Activated CD8-positive, alpha-beta T cell treated with anti-CD3 and anti-CD28 coated beads for 36 hours (primary cell): ENCODE results near the gene ST6GALNAC4. TPM values are rescaled to one million over a fixed set of nuclear protein-coding genes. Genes with fewer than 3 reads are reported as not detected.

Experiments
- ATAC-seq: fragments of 200-7000 bp; cut with Tn5 transposase; one replicate; pipeline ENCODE4 v1.10.0; 2021; ENCODE audit warnings: mild to moderate bottlenecking, moderate library complexity
- CTCF ChIA-PET: fragments of 350-600 bp; sonication (Branson Sonifier 250); formaldehyde crosslinking; loops from one replicate; lab custom pipeline; 2021; ENCODE audit warnings: antibody characterized with exemption; lab: Charles Lee
- POLR2A ChIA-PET: fragments of 350-600 bp; sonication (Branson Sonifier 250); formaldehyde crosslinking; loops from one replicate; lab custom pipeline; 2021; ENCODE audit warnings: antibody characterized with exemption; lab: Charles Lee
- DNase-seq: peaks from one replicate; pipeline ENCODE4 v3.0.0-alpha.2; 2020
- H3K27ac Mint-ChIP-seq: one replicate; pipeline ENCODE4 v1.8.0; 2021; ENCODE audit warnings: mild to moderate bottlenecking, mixed read lengths
- H3K27me3 Mint-ChIP-seq: one replicate; pipeline ENCODE4 v1.8.0; 2021; ENCODE audit warnings: mixed read lengths
- H3K36me3 Mint-ChIP-seq: one replicate; pipeline ENCODE4 v1.8.0; 2021; ENCODE audit warnings: low read depth, mixed read lengths
- H3K4me1 Mint-ChIP-seq: one replicate; pipeline ENCODE4 v1.8.0; 2021; ENCODE audit warnings: low read depth, mixed read lengths
- H3K4me3 Mint-ChIP-seq: one replicate; pipeline ENCODE4 v1.8.0; 2021; ENCODE audit warnings: mild to moderate bottlenecking, moderate library complexity, mixed read lengths
- H3K9me3 Mint-ChIP-seq: one replicate; pipeline ENCODE4 v1.8.0; 2021; ENCODE audit warnings: mixed read lengths
- CTCF ChIP-seq: fragments of 200-600 bp; IDR thresholded peaks from one replicate; pipeline ENCODE4 v1.8.0; 2022; ENCODE audit warnings: antibody characterized with exemption, mild to moderate bottlenecking
- intact Hi-C: fragments of 100-400 bp; cut with micrococcal nuclease; formaldehyde crosslinking; loops from one replicate; pipeline ENCODE4 v1.10.0; 2022
- total RNA-seq, 2 experiments: library from RNA; stranded (reverse); gene quantifications; one replicate each; pipeline ENCODE4 v1.2.3, GENCODE V29; 2021

ST6GALNAC4 gene
- 10 to 100 TPM; 34.3 to 34.9 TPM for total RNA-seq

- ChIA-PET POLR2A (interaction anchor here (0.5 to 5.7 kb wide), 13 partner anchors 9 to 466 kb away, joined by 3 to 57 read pairs (median 5); partner anchors contain the start of genes CDK9, DPM2, RPL12 and SH2D3C), CTCF (interaction anchor here (0.6 to 4.7 kb wide), 19 partner anchors 10 to 182 kb away, joined by 3 to 23 read pairs (median 4); partner anchors contain the start of gene TOR2A)
- no peaks in the 10 kb centered on the region for H3K27me3 Mint-ChIP-seq
- peaks cover 19% of the 10 kb centered on the region for H3K36me3 Mint-ChIP-seq
- intact Hi-C loops = loop anchor here (5.0 kb wide), 1 partner anchor 135 kb away; no protein-coding TSS in a partner anchor
- peak; percentile 96 for ATAC-seq
- peaks cover 53% of the 10 kb centered on the region for H3K4me1 Mint-ChIP-seq
- H3K4me3 Mint-ChIP-seq = peak within 1 kb of the TSS; percentile 87
- TF ChIP-seq CTCF = no peak
- H3K27ac Mint-ChIP-seq = peak within 1 kb of the TSS; percentile 93
- DNase-seq = peak; percentile 97
- H3K9me3 Mint-ChIP-seq = no peaks in the 10 kb centered on the region
These were observed at the start of gene ST6GALNAC4 for GRCh38 chr9:127916720-127917581. ST6GALNAC4 (minus strand) TSS chr9:127917041; CDS start chr9:127916419, 622 bp downstream.

GRCh38 chr9:127965953-127966352 is 49.1 kb upstream of the ST6GALNAC4 start:
- H3K9me3 Mint-ChIP-seq = no peaks in the 10 kb centered on the region
- ChIA-PET POLR2A (interaction anchor here (22.5 to 25.2 kb wide), 2 partner anchors 5 to 10 kb away, joined by 408 read pairs; partner anchors contain the start of gene EEIG1), CTCF (interaction anchor here (0.8 to 30.0 kb wide), 4 partner anchors 11 to 127 kb away, joined by 3 to 631 read pairs (median 172); partner anchors contain the start of gene EEIG1)
- H3K4me1 Mint-ChIP-seq = peaks cover 97% of the 10 kb centered on the region
- peak overlapping the region; percentile 99 for H3K27ac Mint-ChIP-seq
- intact Hi-C loops = no loop called here
- H3K27me3 Mint-ChIP-seq = no peaks in the 10 kb centered on the region
- DNase-seq (no peak), ATAC-seq (no peak)
- TF ChIP-seq CTCF = no peak
- H3K4me3 Mint-ChIP-seq = peak overlapping the region; percentile 79
- H3K36me3 Mint-ChIP-seq = peaks cover 30% of the 10 kb centered on the region

- CTCF ChIA-PET = interaction anchor here (1.0 to 30.0 kb wide), 4 partner anchors 10 to 64 kb away, joined by 4 to 631 read pairs (median 172); partner anchors contain the start of gene EEIG1
- TF ChIP-seq CTCF = no peak
- Mint-ChIP-seq H3K27me3 (no peaks in the 10 kb centered on the region), H3K4me1 (peaks cover 97% of the 10 kb centered on the region), H3K36me3 (peaks cover 35% of the 10 kb centered on the region), H3K27ac (peak overlapping the region; percentile 99), H3K4me3 (peak overlapping the region; percentile 50), H3K9me3 (peaks cover 6% of the 10 kb centered on the region)
- DNase-seq (no peak), ATAC-seq (peak; percentile 7)
- intact Hi-C loops = no loop called here
- POLR2A ChIA-PET = interaction anchor here (0.6 to 25.2 kb wide), 4 partner anchors 10 to 70 kb away, joined by 3 to 408 read pairs (median 5); partner anchors contain the start of gene EEIG1
These were observed 46.7 kb upstream of the ST6GALNAC4 start for GRCh38 chr9:127963359-127964064.

GRCh38 chr9:127963041-127963358 is 46.2 kb upstream of the ST6GALNAC4 start:
- intact Hi-C loops = no loop called here
- Mint-ChIP-seq H3K9me3 (peaks cover 6% of the 10 kb centered on the region), H3K27ac (peak overlapping the region; percentile 99), H3K4me3 (peak overlapping the region; percentile 50), H3K4me1 (peaks cover 95% of the 10 kb centered on the region), H3K36me3 (peaks cover 35% of the 10 kb centered on the region), H3K27me3 (no peaks in the 10 kb centered on the region)
- POLR2A ChIA-PET = interaction anchor here (1.4 to 25.2 kb wide), 2 partner anchors 13 to 71 kb away, joined by 5 to 408 read pairs; partner anchors contain the start of gene EEIG1
- no peak for DNase-seq
- CTCF ChIA-PET = interaction anchor here (15.3 to 30.0 kb wide), 3 partner anchors 14 to 65 kb away, joined by 163 to 631 read pairs (median 181); partner anchors contain the start of gene EEIG1
- no peak for TF ChIP-seq CTCF
- no peak for ATAC-seq
